SK-N-SH treated with all-trans-retinoic acid at 6 μM for 48 hours (cell line): Measurements from ENCODE around the gene RTP3.

Source experiments
- ATAC-seq: fragments of 200-7000 bp; cut with Tn5 transposase; 3 replicates; pipeline ENCODE4 v1.9.1; 2020; ENCODE audit warnings: mild to moderate bottlenecking, moderate library complexity
- ARNTL ChIP-seq: fragments of 450-650 bp; formaldehyde crosslinking; IDR thresholded peaks from 2 replicates; pipeline ENCODE4 v1.5.0; 2020; ENCODE audit warnings: low read depth, mild to moderate bottlenecking, moderate library complexity, borderline replicate concordance
- CSDC2 ChIP-seq: fragments of 250-450 bp; sonication (Bioruptor Pico); IDR thresholded peaks from 2 replicates; pipeline ENCODE4 v1.5.0; 2020; ENCODE audit warnings: mild to moderate bottlenecking, moderate library complexity
- ESRRG ChIP-seq: fragments of 250-450 bp; sonication (Bioruptor Pico); IDR thresholded peaks from 2 replicates; pipeline ENCODE4 v1.6.1; 2021; ENCODE audit warnings: mild to moderate bottlenecking
- GLIS3 ChIP-seq: fragments of 250-450 bp; sonication (Bioruptor Pico); IDR thresholded peaks from 2 replicates; pipeline ENCODE4 v1.5.0; 2020; ENCODE audit warnings: mild to moderate bottlenecking, moderate library complexity
- ISL1 ChIP-seq: fragments of 250-450 bp; sonication (Bioruptor Pico); IDR thresholded peaks from 2 replicates; pipeline ENCODE4 v2.1.2; 2022; ENCODE audit warnings: mild to moderate bottlenecking, moderate library complexity
- OSR1 ChIP-seq: fragments of 250-450 bp; sonication (Bioruptor Pico); IDR thresholded peaks from 2 replicates; pipeline ENCODE4 v1.8.0; 2022; ENCODE audit warnings: moderate library complexity, mild to moderate bottlenecking, inconsistent platforms
- PPARA ChIP-seq: fragments of 250-450 bp; sonication (Bioruptor Pico); IDR thresholded peaks from 2 replicates; pipeline ENCODE4 v1.5.0; 2020; ENCODE audit warnings: mild to moderate bottlenecking, borderline replicate concordance
- RARB ChIP-seq: fragments of 250-450 bp; sonication (Bioruptor Pico); IDR thresholded peaks from 2 replicates; pipeline ENCODE4 v1.8.0; 2021; ENCODE audit warnings: mild to moderate bottlenecking, moderate library complexity
- SNAI2 ChIP-seq: fragments of 250-450 bp; sonication (Bioruptor Pico); IDR thresholded peaks from 2 replicates; pipeline ENCODE4 v1.5.0; 2020; ENCODE audit warnings: mild to moderate bottlenecking, moderate library complexity
- TCF4 ChIP-seq: fragments of 250-450 bp; sonication (Bioruptor Pico); IDR thresholded peaks from 2 replicates; pipeline ENCODE4 v1.8.0; 2021; ENCODE audit warnings: mild to moderate bottlenecking, moderate library complexity, borderline replicate concordance
- TOX ChIP-seq: fragments of 250-450 bp; sonication (Bioruptor Pico); IDR thresholded peaks from 2 replicates; pipeline ENCODE4 v1.8.0; 2021; ENCODE audit warnings: mild to moderate bottlenecking, moderate library complexity, borderline replicate concordance
- ZC3H10 ChIP-seq: fragments of 250-450 bp; sonication (Bioruptor Pico); IDR thresholded peaks from 2 replicates; pipeline ENCODE4 v1.5.1; 2021; ENCODE audit warnings: mild to moderate bottlenecking, moderate library complexity
- ZFP3 ChIP-seq: fragments of 250-450 bp; sonication (Bioruptor Pico); IDR thresholded peaks from 2 replicates; pipeline ENCODE4 v1.5.0; 2020; ENCODE audit warnings: mild to moderate bottlenecking, moderate library complexity
- ZFP30 ChIP-seq: fragments of 450-650 bp; formaldehyde crosslinking; IDR thresholded peaks from 2 replicates; pipeline ENCODE4 v1.5.0; 2022; ENCODE audit warnings: mild to moderate bottlenecking, moderate library complexity
- ZNF565 ChIP-seq: fragments of 450-650 bp; formaldehyde crosslinking; conservative IDR thresholded peaks from 2 replicates; pipeline ENCODE4 v1.5.0; 2020; ENCODE audit warnings: low read depth, mild to moderate bottlenecking, moderate library complexity
- ZNF70 ChIP-seq: fragments of 450-650 bp; formaldehyde crosslinking; IDR thresholded peaks from 2 replicates; pipeline ENCODE4 v1.5.0; 2020; ENCODE audit warnings: mild to moderate bottlenecking, moderate library complexity
- ZNF8 ChIP-seq: fragments of 450-650 bp; formaldehyde crosslinking; IDR thresholded peaks from 2 replicates; pipeline ENCODE4 v1.5.0; 2020; ENCODE audit warnings: mild to moderate bottlenecking, moderate library complexity
- TF ChIP-seq, protein P1 (sequence below): fragments of 250-450 bp; sonication (Bioruptor Pico); IDR thresholded peaks from 2 replicates; pipeline ENCODE4 v1.5.1; 2021; ENCODE audit warnings: mild to moderate bottlenecking, moderate library complexity
- TF ChIP-seq, protein P2 (sequence below): fragments of 250-450 bp; sonication (Bioruptor Pico); IDR thresholded peaks from 2 replicates; pipeline ENCODE4 v1.8.0; 2021; ENCODE audit warnings: low read depth, mild to moderate bottlenecking, moderate library complexity, borderline replicate concordance
- TF ChIP-seq, protein P3 (sequence below): fragments of 250-450 bp; sonication (Bioruptor Pico); IDR thresholded peaks from 2 replicates; pipeline ENCODE4 v1.5.0; 2020; ENCODE audit warnings: mild to moderate bottlenecking, moderate library complexity
- TF ChIP-seq, protein P4 (sequence below): fragments of 250-450 bp; sonication (Bioruptor Pico); IDR thresholded peaks from 2 replicates; pipeline ENCODE4 v1.5.1; 2020; ENCODE audit warnings: low read depth, mild to moderate bottlenecking, moderate library complexity
- TF ChIP-seq, protein P5 (sequence below): fragments of 250-450 bp; sonication (Bioruptor Pico); IDR thresholded peaks from 2 replicates; pipeline ENCODE4 v1.8.0; 2020; ENCODE audit warnings: mild to moderate bottlenecking, moderate library complexity, borderline replicate concordance

The RTP3 gene

DNA sequence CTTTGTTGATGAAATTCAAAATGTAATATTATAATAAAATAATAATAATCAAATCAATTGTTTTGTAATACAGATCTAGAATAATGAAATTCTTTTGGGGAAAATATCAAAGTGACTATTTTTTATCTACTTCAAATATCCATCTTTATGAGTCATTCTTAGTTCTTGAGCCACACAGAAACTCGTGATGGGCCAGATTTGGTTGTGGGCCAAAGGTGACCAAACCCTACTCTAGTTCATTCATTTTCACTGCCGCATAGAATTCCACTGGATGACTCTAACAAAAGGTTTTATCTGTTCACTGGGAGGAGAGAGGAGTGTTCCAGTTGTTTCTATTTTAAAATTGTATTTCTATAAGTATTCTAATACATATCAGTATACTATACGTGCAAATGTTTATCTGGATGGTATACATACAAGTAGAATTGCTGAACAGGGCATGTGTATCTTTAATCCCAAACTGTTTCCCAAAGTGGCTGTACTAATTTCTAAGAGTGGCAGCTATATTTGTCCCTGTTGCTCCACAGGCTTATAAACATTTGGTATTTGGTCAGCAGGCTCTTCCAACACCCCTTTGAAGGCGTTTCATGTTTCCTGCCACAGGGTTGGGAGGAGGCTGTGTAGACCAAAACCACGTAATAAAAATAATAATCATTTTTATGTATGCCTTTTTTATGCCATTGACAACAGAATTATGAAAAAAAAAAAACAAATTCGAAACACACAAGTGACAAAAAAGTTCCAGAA is 7.3 kb upstream of the RTP3 start:
- TF ChIP-seq ZNF8 (CRISPR knock-in tag): no peak
- TF ChIP-seq, protein P1, sequence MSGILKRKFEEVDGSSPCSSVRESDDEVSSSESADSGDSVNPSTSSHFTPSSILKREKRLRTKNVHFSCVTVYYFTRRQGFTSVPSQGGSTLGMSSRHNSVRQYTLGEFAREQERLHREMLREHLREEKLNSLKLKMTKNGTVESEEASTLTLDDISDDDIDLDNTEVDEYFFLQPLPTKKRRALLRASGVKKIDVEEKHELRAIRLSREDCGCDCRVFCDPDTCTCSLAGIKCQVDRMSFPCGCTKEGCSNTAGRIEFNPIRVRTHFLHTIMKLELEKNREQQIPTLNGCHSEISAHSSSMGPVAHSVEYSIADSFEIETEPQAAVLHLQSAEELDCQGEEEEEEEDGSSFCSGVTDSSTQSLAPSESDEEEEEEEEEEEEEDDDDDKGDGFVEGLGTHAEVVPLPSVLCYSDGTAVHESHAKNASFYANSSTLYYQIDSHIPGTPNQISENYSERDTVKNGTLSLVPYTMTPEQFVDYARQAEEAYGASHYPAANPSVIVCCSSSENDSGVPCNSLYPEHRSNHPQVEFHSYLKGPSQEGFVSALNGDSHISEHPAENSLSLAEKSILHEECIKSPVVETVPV (CRISPR knock-in tag): no peak
- no peak for TF ChIP-seq ARNTL (CRISPR knock-in tag)
- no peak for TF ChIP-seq ZFP3 (CRISPR knock-in tag)
- no peak for TF ChIP-seq OSR1
- TF ChIP-seq PPARA (CRISPR knock-in tag): no peak
- TF ChIP-seq ZFP30 (CRISPR knock-in tag): no peak
- no peak for TF ChIP-seq CSDC2 (CRISPR knock-in tag)
- TF ChIP-seq ESRRG (CRISPR knock-in tag): no peak
- TF ChIP-seq, all 23 proteins: peak for 0

DNA sequence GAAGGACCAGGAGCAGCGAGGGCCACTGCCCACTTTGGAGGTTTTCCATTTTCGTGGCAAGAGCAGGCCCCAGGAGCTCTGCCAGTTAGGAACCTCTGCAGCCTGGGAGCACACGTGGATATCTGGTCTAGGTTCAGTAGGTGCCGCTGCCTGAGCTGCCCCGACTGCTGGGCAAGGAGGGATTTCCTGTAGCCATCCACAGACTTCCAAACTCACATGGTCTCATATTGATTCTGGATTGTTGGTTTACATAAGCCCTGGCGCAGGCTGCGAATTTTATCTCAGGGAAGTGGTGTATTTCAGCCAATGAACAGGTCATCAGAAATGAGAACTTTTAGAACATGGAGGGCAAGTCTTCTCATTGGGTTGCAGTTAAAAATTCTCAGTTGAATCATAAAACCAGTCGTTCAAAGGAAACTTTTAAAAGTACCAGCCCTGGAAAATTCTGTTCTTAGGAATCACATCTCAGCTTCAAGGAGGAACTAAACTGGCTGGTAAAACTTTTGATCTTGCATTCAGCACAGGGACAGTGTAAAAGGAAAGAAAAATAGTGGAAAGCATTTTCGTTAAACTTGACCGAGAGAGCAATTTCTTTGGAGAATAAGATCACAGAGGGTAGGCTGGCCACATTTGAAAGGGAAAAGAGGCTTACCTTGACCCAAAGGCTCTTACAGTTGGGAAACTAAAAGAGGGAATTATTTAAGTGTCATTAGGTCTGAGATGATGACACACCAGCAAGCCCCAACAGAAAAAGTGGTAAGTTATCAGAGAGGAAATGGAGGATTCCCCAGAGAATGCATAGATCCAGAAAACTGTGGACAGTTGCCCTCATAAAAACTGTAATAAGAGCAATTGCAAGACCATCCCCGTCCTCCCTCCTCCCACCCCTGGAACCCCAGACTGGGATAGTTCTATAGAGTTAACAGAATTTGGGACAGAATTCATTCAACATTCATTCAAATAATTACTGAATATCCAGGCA is 6.4 kb upstream of the RTP3 start:
- ATAC-seq: no peak
- TF ChIP-seq, protein P2, sequence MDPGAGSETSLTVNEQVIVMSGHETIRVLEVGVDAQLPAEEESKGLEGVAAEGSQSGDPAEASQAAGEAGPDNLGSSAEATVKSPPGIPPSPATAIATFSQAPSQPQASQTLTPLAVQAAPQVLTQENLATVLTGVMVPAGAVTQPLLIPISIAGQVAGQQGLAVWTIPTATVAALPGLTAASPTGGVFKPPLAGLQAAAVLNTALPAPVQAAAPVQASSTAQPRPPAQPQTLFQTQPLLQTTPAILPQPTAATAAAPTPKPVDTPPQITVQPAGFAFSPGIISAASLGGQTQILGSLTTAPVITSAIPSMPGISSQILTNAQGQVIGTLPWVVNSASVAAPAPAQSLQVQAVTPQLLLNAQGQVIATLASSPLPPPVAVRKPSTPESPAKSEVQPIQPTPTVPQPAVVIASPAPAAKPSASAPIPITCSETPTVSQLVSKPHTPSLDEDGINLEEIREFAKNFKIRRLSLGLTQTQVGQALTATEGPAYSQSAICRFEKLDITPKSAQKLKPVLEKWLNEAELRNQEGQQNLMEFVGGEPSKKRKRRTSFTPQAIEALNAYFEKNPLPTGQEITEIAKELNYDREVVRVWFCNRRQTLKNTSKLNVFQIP (CRISPR knock-in tag): no peak
- no peak for TF ChIP-seq CSDC2 (CRISPR knock-in tag)
- TF ChIP-seq ISL1 (CRISPR knock-in tag): no peak
- TF ChIP-seq ARNTL (CRISPR knock-in tag): no peak
- no peak for TF ChIP-seq ESRRG (CRISPR knock-in tag)
- TF ChIP-seq RARB: no peak
- TF ChIP-seq, protein P3, sequence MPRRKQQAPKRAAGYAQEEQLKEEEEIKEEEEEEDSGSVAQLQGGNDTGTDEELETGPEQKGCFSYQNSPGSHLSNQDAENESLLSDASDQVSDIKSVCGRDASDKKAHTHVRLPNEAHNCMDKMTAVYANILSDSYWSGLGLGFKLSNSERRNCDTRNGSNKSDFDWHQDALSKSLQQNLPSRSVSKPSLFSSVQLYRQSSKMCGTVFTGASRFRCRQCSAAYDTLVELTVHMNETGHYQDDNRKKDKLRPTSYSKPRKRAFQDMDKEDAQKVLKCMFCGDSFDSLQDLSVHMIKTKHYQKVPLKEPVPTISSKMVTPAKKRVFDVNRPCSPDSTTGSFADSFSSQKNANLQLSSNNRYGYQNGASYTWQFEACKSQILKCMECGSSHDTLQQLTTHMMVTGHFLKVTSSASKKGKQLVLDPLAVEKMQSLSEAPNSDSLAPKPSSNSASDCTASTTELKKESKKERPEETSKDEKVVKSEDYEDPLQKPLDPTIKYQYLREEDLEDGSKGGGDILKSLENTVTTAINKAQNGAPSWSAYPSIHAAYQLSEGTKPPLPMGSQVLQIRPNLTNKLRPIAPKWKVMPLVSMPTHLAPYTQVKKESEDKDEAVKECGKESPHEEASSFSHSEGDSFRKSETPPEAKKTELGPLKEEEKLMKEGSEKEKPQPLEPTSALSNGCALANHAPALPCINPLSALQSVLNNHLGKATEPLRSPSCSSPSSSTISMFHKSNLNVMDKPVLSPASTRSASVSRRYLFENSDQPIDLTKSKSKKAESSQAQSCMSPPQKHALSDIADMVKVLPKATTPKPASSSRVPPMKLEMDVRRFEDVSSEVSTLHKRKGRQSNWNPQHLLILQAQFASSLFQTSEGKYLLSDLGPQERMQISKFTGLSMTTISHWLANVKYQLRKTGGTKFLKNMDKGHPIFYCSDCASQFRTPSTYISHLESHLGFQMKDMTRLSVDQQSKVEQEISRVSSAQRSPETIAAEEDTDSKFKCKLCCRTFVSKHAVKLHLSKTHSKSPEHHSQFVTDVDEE (CRISPR knock-in tag): no peak
- TF ChIP-seq ZNF70 (CRISPR knock-in tag): no peak
- TF ChIP-seq, protein P1 (CRISPR knock-in tag): no peak
- no peak for TF ChIP-seq ZFP30 (CRISPR knock-in tag)
- no peak for TF ChIP-seq OSR1
- TF ChIP-seq, protein P4, sequence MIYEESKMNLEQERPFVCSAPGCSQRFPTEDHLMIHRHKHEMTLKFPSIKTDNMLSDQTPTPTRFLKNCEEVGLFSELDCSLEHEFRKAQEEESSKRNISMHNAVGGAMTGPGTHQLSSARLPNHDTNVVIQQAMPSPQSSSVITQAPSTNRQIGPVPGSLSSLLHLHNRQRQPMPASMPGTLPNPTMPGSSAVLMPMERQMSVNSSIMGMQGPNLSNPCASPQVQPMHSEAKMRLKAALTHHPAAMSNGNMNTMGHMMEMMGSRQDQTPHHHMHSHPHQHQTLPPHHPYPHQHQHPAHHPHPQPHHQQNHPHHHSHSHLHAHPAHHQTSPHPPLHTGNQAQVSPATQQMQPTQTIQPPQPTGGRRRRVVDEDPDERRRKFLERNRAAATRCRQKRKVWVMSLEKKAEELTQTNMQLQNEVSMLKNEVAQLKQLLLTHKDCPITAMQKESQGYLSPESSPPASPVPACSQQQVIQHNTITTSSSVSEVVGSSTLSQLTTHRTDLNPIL (CRISPR knock-in tag): no peak
- TF ChIP-seq PPARA (CRISPR knock-in tag): no peak
- TF ChIP-seq, protein P5, sequence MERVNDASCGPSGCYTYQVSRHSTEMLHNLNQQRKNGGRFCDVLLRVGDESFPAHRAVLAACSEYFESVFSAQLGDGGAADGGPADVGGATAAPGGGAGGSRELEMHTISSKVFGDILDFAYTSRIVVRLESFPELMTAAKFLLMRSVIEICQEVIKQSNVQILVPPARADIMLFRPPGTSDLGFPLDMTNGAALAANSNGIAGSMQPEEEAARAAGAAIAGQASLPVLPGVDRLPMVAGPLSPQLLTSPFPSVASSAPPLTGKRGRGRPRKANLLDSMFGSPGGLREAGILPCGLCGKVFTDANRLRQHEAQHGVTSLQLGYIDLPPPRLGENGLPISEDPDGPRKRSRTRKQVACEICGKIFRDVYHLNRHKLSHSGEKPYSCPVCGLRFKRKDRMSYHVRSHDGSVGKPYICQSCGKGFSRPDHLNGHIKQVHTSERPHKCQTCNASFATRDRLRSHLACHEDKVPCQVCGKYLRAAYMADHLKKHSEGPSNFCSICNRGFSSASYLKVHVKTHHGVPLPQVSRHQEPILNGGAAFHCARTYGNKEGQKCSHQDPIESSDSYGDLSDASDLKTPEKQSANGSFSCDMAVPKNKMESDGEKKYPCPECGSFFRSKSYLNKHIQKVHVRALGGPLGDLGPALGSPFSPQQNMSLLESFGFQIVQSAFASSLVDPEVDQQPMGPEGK: no peak
- no peak for TF ChIP-seq ZNF565 (CRISPR knock-in tag)
- TF ChIP-seq TCF4 (CRISPR knock-in tag): no peak
- no peak for TF ChIP-seq GLIS3 (CRISPR knock-in tag)
- no peak for TF ChIP-seq SNAI2 (CRISPR knock-in tag)
- TF ChIP-seq TOX (CRISPR knock-in tag): no peak
- no peak for TF ChIP-seq ZC3H10 (CRISPR knock-in tag)

More for the DNA sequence above, 7.3 kb upstream of the RTP3 start:
- no peak for ATAC-seq
